GM18858 (cell line): ENCODE measurements around the gene STK35.

ENCODE experiments used
- ATAC-seq: cut with Tn5 transposase; IDR thresholded peaks from one replicate; pipeline ENCODE4 v1.9.1; 2021; ENCODE audit not compliant: unreplicated experiment

Gene STK35

DNA sequence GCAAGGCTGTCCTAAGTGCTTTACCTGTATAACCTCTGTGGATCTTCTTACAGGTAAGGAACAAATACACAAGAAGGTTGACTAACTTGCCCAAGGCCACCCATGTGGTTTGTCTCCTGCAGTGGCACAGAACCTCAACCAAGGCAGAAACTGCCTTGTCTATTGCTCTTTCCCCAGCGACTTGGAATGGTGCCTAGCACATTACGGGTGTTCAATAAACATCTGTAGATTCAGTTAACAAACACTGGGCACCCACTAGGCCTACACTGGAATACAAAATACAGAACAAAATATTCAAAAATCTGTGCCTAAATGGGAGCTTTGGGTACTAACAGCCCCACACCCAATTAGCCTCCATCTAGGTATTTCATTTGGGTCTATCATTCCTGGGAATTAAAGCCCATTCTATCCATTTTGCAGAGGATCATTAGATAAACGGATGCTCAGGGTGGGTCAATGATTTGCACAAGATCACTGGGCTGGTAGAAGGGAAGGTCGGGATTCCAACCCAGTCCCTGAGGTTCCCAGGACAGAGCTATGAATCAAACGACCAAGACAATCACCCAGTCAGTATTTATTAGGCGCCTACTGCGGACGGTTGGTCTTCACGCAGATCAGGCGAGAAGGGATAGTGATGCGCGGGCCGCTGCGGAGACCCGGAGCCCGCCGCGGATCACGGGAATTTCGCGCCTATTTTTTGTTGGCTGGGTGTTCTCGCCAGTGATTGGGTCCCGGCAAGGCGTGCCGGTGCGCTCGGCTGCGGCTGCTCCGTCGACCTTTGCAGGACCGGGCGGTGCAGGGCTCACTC lies at the start of gene STK35:
Gene STK35, plus strand, starts transcription at position 771 of the 808 bp plus-strand sequence. CDS start 55 bp downstream, outside the sequence.
- ATAC-seq, result peak; percentile 37

DNA sequence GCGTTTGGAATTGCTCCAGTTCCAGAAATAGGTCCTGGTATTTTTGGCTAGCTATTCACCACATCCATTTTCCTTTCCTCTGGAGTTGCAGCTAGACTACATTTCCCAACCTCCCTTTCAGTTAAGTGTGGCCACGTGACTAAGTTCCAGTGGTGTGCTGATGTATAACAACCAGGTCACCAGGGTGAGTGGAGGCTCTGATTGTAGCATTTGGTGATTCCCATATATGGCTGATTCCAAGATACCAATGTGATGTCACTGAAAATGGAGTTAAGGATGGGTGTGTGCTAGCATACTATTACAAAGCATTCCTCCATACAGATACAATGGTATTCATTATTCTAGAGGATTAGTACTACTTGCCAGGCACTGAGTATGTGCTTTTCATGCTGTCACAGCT lies 49.7 kb upstream of the STK35 start:
- ATAC-seq, result no peak

DNA sequence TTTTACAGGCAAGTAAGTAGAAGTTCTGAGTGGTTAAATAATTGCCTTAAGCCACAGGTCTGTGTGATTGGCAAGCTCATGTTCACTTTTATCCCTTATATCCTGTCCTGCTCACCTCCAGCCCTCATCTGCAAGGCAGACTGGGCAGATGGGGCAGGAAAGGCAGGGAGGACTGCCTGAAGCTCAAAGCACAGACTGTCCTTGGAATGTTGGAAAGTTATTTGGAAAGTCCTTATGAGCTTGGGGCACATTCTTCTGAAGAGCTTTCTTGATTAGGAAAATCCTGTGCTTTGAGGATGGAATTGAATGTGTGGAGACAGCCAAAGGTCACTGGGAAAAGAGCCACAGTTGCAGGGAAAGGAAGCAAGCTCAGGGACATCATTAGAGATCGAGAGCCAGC lies 48.9 kb upstream of the STK35 start:
- ATAC-seq, result no peak

DNA sequence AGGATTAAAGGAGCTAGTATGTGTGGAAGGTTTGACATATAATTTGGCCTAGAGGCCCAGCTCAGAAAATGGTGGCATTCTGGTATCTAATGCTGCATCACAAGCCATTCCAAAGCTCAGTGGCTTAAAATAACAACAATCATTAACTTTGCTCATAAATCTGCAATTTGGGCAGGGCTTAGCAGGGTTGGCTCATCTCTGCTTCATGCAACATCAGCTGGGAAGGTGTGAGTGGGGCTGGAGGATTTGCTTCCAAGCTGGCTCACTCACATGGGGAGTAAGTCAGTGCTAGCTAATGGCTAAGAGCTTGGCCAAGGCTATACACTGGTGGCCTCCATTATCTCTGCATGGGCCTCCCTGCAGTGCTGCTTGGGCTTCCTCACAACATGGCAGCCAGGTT lies 48.0 kb upstream of the STK35 start:
- no peak for ATAC-seq

DNA sequence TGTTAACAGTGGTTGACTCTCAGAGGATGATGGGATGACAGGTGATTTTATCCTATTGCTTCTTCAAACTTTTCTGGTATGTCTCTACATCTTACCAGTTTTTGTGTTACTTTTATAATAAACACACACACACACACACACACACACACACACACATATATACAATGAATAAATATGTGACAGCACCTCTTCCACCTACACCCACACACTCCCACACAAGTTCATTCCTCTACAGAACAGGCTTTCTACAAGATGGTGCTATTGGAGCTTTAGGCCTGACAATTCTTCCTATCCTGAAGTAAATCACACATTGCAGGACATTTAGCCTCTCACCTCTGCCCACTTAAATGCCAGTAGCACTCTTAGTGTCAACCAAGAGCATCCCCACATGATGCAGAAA lies 46.7 kb upstream of the STK35 start:
- ATAC-seq, result no peak

DNA sequence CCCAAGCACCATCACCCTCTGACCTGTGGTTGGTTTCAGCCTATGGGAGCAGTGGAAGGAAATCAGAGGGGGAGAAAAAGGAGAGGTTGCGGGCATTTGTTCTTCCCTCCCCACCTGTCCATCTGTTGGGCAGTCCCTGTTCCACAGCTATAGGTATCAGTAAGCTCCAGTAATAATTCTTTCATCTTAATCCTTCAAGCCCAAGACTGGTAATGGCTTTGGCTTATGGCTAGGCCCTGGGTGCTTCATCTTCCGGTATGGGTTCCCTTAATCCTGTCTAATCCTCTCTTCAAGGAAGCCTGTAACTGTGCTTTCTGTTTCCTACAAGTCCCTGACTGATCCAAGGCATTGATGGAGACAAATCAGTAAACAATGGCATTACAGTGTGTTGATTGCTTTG lies 42.2 kb upstream of the STK35 start:
- ATAC-seq, result no peak

DNA sequence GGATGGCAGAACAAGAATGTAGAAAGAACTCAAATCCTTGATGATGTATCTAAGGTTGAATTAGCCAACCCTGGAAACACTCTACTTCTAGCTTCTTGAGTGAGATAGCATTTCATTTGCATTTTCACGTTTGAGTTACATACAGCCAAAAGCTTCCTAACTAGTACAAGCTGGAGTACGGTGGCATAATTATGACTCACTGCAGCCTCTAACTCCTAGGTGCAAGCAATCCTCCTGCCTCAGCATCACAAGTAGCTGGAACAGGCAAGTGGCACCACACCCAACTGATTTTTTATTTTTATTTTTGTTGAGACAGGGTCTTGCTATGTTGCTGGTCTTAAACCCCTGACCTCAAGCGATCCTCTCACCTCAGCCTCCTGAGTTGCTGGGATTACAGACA lies 36.5 kb upstream of the STK35 start:
- ATAC-seq, result no peak

DNA sequence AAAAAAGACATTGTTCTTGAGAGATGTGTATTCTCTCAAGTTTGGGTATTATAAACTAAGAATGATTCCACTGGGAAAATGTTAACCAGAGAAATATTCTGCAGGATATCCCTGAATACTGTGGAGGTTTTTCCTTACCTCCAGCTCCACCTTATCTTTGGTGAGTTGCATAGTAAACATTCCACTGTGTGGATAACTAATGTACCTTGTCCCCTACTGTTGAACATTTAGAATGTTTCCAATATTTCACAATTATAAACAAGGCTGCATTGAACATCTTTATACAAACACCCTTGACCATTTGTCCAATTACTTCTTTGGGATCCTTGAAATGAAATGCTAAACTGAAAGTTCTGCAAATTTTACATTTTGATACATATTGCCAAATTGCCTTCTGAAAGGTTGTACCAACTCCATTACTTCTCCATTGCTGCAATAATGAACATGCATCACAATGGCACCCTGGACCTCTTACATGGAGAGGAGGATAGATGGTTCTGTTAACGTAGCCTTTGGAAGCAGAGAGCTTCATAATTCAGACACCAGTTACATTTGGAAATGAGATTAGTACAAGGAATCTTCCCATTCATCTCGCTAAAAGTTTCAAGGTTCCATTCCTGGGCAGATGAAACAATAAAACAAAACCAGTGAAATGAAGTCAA lies 35.0 kb upstream of the STK35 start:
- no peak for ATAC-seq

DNA sequence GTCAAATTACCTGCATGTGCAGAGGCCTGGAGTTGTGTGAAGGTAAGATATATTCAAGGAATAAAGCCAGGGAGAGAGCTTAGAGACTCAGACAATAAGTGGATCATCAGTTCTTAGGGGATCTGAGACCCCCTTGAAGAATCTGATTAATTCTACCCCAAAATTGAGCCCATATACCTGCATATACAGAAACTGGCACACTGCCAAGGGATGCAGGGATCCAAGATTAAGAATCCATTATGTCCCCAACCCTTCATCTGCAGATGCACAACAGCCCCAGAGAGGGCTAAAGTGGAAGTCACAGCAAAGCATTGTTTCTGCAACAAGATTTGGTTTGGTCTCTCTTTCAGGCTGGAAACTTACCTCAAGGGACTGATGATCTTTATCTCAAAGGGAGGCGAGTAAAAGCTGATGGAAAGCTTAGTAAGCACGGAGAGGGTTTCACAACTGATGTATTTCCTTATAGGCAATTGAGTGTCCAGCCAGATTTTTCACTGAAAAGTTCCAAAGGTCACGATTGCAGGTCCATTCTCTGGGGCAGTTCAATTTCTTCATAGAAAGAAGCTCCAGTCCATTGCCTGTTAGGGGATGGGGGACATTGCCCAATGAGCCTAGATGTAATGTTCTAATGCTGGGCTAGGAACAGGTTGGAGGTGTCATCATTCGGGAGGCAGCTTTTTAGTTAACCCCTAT lies 20.9 kb upstream of the STK35 start:
- no peak for ATAC-seq

DNA sequence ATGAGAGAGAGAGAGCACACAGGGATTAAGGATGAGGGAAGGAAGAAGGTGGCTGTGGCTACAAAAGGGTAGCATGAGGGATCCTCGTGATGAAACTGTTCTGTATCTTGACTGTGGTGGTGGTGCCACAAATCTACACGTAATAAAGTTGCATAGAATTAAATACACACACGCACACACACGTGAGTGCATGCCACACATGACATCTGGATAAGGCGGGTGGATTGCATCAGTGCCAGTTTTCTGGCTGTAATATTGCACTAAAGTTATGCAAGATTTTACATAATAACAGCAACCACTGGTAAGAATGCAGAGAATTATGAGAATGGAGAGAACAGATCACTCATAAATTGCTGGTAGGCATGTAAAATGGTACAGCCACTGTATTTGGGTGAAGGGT lies 16.9 kb upstream of the STK35 start:
- ATAC-seq, result no peak

DNA sequence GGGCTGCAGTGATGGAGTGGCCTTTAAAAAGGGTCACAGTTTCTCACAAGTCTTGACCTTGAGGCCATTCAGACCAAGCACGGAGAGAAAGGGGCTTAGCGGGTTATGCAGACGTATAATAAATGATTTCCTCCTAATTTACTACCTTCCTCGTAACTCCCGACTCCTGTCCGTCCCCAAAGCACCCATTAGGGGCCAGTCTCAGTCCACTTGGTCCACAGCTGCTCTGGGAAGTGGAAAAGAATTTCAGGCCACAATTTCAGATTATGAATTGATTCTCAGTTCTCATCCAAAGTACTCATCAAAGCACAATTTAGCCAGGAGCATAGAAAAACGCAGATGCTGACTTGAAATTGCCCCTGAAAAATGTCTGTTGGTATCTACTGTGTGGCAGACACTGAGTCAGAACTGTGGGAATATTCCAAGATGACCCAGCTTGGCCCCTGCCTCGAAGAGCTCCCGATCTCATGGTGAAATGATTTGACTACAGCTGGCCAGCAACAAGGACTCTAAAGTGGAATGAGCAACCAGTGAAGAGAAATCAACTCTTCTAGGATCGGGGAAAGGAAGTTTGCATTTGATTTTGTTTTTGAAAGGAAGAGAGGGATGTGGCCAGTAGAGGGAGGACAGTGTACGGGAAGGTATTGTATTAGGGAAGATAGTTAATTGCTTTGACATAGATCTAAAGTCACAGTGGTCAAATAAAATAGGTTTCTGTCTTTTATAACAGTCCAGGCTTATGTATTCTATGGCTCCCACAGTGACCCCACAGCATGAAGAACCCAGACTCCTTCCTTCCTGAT lies 15.2 kb upstream of the STK35 start:
- no peak for ATAC-seq

DNA sequence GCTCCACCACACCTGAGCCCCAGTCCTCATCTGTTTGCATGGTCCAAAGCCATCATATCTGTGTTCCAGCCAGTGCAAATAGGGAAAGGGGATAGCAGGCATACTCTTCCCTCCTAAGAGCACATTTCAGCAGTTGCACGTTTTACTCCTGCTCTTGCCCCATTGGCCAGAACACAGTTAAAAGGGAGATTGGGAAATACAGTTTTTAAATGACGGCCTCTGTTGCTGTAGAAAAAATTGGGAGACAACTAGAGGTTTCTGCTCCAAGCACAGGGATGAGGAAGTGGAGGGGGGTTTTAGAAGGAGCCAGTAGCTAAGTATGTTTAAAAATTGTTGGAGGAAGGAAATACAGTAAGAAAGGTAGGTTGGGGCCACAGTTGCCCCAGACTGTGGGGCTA lies 14.6 kb upstream of the STK35 start:
- no peak for ATAC-seq

DNA sequence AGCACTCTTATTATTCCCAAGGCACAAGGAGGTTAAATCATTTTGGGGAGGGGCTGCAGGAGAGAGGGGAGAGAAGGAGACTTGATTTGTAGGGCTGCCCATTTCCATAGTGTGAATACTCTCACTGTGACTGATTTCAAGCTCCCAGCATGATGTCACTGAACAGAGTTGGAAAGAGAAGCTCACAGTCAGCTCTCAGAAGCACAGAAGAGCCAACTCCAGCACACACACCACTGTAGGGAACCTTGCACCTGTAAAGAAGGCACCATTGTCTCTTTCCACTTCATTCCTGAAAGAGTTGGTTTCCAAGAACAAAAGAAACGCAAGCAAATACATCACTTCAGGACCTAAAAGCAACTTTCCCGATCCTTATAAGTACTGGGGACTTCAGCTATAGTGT lies 12.7 kb upstream of the STK35 start:
- no peak for ATAC-seq

DNA sequence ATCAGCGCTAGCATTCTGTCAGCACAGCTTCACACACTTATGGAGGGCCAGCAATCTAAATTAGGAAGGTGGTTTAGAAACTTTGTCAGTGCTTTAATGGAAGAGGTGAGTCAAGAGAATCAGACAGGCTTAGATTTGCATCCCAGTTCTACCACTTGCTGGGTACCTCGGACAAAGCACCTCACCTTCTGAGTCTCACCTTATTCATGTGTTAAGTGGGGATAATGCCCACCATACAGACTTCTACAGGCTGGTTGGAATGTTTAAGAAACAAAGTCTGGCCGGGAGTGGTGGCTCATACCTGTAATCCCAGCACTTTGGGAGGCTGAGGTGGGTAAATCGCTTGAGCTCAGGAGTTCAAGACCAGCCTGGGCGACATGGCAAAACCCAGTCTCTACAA lies 12.2 kb upstream of the STK35 start:
- no peak for ATAC-seq

DNA sequence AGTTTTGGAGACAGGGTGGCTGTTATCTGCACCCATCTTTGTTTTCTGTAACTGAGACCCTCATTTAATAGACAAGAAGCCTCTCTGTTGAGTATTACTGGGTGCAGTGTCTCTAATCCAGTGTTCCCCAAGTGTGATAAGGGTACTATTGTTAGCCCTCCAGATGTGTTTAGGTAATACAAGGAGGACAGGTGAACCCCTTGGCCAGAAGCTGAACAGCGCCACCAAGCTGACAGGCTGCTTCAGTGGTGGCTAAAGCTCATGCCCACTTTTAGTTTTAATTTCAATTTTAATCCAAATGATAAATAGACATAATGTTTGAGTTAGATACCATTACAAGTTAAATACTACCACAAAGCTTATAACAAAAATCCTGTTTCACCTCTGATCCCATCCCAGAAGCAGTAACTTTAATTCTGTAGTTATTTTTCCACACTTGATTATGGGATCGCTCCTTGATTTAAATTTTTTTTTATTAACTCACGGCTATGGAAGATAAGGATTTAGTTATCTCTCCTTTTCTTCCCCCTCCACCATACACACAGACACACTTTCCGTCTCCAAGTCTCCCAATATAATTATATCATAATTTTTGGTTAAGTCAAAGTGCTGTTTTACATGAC lies 8.4 kb upstream of the STK35 start:
- no peak for ATAC-seq

DNA sequence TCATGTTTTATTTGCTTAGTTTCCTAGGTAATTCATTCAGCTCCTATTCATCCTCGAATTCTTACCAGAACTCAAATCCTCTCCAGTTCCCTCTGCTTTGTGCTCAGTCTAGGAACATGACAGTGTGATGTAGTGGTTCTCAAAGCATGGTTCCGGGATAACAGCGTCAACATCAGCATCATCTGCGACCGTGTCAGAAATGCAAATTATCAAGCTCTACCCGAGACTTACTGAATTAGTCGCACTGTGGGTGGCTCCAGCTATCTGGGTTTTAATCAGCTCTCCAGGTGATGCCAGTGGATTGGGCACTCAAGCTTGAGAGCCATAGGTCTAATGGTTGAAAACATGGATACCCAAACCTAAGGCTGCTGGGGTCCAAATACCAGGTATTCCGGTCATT lies 7.7 kb upstream of the STK35 start:
- no peak for ATAC-seq

DNA sequence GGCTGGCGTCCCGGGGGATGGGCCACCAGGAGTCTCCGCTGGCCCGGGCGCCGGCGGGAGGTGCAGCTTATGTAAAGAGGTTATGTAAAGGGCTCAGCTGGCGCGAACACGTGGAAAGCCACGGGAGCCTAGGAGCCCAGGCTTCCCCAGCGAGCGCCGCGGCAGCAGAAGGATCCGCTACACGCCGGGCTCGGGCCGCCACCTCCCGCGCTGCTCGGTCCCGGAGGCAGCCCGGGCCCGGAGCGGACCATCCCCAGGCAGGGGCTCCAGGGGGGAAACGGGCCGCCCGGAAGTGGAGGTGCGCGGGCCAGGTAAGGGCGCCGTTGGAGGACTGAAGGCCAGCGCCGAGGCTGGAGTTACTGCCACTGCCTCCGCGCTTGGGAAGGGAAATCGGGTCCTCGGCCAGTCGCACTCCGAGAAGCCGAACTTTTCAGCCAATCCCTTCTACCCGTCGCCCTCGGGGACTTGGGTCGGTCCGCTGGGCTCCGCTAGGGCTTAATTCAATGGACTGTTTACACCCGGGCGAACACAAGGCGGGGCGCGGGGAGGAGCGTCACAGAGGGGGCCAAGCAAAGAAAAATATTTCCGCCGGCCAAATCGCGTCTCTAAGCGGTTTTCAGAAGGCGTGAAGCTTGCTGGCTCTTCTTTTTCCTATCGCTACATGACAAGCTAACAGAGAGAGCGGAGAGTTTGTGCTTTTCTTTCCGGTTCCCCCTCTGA lies 398 bp downstream of the STK35 start:
- peak; percentile 49 for ATAC-seq

DNA sequence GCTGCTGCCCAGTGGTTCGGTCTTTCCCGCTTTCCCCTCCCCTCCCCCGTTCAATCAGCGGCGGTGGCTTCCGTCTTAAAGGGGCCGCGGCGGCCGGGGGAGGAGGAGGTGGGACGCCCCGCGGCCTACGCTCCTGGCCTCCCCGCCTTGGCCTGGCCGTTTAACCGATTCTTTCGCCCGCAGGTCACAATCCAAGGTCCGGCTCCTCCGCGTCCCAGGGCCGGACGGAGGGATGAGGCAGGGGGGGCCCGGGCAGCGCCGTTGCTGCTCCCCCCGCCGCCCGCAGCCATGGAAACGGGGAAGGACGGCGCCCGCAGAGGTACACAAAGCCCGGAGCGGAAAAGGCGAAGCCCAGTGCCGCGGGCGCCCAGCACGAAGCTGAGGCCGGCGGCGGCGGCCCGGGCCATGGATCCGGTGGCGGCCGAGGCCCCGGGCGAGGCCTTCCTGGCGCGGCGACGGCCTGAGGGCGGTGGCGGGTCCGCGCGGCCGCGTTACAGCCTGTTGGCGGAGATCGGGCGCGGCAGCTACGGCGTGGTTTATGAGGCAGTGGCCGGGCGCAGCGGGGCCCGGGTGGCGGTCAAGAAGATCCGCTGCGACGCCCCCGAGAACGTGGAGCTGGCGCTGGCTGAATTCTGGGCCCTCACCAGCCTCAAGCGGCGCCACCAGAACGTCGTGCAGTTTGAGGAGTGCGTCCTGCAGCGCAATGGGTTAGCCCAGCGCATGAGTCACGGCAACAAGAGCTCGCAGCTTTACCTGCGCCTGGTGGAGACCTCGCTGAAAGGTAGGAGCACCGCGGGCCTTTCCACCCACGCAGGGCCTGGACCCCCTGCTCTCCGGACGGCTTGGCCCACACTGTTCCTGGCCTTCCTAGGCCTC lies 1.2 kb downstream of the STK35 start:
- ATAC-seq, result peak; percentile 37

DNA sequence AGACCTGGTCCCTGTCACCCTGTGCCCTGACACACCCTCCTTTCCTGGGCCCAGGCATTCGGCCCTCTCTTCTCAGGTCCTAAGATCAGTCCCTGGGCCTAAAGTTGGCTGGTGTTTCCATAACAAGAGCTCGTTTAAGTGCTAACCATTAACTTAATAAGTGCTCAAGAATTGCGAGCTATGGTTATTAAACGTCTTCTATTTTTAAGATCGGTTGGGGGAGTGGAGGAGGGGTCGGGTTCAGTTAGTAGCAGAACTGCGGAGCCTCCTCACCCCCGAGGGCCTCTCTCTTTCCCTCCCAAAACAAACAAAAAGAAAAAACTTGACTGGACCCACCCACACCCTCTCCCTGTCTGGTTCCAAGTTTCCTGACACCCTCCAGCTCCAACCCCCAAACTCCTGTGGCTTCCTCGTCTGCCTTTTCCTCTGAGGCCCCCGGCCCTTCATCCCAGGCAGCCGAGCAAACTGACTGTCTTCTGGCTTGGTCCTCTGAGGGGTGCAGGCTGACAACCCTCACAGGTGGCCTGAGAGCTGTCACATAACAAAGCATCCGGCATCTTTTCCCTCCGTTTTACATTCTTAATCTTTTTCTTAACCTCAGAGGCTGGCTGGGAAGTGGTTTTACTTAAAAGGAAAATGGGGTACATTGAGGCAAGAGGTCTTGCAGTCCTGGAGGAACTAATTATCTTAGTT lies 2.0 kb downstream of the STK35 start:
- no peak for ATAC-seq
